HG02623 (cell line): ENCODE measurements around the gene ZIC5.
"Not testable (repeated sequence)": the region's sequence is repeated elsewhere in the genome, so short reads cannot be mapped to it uniquely, and the experiment has no call there.

Source experiments
- ATAC-seq: cut with Tn5 transposase; IDR thresholded peaks from one replicate; pipeline ENCODE4 v1.9.1; 2021; ENCODE audit warnings: moderate library complexity; ENCODE audit not compliant: unreplicated experiment

The ZIC5 gene

DNA sequence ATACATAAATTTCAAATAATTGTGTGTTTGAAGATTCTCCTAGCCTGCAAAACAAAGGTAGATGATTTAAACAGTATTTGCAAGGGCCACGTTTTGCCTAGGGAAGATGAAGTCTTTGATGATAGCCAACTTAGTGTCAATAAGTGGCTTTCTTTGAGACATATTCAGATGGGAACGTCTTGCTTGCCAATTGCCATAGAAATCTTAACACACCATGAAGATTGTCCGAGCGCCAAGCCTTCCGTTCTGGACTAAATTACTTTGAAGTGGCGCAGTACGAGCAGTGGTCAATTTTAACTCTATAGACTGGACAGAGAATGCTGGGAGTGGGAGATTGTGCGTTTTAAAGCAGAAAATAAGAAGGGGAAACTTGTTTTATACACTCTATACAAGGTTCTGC is 9.9 kb downstream of the ZIC5 start:
- no peak for ATAC-seq

DNA sequence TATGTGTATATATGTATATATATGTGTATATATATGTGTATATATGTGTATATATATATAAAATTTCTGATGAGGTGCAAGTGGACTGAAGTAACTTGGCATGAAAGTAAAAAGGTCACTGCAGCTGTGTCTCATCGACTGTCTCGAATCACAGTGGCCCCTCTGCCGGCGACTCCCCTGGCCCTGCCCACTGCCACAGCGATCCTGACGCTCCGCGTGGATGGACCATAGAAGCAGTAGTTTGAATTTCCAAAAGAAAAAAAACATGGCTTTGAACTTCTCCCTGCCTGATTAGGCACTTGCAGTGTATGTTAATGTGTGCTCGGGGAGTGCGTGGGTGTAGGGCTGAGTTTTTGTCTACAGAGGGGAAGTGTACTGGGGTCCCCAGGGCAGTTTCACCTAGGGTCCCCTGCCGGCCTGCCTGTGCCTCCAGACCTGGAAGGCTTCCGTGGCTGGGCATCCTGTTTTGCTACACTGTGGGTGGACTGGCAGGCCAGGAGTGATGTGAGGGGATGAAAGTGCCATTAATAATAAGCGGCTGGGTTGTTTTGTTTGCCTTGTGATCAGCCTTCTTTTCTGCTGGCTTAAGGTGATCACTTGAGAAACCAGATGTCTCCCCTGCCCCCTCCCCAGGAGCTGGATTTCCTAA is 10.8 kb downstream of the ZIC5 start:
- no peak for ATAC-seq

DNA sequence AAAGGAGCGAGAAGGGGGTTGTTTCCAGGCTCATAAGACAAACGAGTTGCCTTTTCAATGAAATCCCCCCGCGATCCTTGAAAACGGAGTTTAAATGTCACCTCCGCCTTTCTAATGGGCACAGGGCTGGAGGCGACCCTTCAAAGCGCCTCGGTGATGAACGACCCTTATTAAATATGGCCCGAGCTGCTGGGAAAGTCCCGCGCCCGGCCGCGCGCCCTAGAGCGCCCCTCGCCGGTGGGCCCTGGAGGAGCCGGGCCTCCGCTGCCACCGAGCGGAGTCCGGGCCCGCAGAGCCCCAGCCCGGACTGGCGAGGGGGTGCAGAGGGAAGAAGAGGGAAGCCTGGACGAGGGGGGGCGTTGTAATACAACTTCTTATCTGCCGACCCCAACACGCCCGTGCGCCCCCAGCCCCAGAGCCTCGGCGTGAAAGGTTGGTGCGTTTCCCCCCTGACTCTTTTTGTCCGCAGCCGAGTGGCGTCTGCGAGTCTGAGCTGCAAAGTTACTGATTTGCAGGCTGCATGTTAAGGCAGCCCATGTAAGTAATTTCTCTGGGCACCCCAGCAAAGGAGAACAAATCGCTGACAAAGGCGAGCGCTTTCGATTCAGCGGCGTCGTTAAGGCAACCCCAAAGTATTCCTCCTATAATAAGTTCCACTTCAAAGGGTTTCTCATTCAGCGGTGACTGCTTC is 11.9 kb downstream of the ZIC5 start:
- no peak for ATAC-seq

DNA sequence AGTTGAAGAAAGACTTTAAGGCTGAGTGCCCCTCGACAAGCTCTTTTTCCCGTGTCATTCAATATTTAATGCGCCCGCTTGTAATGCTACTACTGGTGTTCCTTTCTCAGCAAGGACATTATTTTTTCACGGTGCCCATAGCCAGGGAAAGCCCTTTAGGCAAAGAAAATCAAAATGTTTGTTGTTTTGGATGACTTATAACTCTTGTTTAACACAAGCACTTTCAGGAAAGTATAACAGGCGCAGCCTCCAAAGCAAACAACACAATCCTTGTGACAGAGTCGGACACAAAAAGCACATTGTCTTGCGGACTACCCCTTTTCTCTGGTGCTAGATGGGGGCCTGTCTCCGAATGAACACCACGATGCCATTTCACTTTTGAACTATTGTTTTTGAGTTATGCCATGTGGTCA is 12.4 kb downstream of the ZIC5 start:
- ATAC-seq, result no peak

DNA sequence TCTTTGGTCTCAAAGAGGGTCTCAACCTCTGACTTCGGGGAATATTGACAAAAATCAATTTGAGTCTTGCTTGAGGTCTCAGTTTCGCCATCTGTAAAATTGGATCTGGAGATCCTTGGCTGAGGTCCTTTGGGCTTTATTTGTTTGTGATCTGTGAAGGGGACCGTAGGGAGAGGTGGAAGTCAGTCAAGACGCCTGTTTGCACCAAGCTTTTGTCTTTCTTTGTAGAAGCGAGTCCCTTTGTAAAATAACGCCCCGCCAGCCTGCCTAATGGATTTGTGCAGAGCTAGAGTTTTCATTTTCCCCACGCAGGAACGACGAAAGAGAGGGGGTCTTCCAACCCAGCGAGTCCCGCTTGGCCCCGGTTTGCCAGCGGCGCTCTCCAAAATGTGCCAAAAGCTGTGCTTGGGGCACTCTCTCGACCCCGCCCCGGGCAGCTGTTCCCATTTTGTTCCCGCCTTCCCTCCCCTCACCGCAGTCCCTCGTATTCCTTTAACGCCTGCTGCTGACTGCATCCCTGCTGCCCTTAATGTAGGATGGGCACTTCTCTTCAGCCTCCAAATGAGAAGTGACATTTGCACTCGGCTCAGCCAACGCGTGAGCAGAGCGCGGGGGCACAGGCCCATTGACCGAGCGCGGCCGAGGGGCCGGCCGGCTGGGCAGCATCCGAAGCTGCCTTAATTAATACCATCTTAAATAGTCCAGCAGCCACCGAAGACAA is 13.0 kb downstream of the ZIC5 start:
- ATAC-seq, result no peak

DNA sequence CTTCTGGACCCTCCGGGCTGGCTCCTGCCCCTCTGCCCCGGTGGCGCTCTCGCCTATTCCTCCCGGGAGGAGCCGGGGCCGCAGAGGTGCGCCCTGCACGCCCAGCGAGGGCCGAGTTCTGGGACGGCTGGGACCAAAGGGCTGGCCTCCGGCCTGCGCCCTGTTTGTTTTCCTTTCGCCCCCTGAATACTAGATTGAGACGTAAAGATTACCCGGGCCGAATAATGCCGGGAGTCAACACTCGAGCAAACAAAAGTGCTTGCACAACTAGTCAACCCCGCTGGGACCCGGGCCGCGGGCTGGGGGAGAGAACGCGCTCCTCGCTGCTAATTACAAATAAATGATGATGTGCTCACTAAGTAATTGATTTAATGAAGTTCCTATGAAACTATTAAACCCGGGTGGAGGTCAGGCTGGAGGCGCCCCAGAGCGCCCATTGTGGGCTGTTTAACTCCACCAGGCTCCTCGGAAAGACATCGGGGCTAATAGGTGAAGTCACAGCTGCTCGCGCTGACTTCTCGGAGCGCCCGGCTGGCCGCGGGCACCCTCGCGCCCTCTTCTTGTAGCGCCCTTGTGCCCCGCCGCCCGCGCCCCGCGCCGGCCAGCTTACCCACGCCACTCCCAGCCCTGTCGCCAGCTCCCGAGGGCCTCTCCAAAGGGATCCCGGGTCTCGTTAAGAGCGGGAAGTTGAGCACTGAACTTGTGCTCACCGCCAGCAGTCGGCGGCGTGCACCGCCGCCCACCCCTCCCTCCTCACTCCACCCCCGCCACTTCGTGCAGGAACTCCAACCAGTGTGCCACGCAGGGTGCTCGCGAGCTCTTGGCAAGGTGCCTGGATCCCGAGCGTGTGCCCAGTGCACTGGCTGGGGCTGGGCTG is 14.9 kb downstream of the ZIC5 start:
- no peak for ATAC-seq

DNA sequence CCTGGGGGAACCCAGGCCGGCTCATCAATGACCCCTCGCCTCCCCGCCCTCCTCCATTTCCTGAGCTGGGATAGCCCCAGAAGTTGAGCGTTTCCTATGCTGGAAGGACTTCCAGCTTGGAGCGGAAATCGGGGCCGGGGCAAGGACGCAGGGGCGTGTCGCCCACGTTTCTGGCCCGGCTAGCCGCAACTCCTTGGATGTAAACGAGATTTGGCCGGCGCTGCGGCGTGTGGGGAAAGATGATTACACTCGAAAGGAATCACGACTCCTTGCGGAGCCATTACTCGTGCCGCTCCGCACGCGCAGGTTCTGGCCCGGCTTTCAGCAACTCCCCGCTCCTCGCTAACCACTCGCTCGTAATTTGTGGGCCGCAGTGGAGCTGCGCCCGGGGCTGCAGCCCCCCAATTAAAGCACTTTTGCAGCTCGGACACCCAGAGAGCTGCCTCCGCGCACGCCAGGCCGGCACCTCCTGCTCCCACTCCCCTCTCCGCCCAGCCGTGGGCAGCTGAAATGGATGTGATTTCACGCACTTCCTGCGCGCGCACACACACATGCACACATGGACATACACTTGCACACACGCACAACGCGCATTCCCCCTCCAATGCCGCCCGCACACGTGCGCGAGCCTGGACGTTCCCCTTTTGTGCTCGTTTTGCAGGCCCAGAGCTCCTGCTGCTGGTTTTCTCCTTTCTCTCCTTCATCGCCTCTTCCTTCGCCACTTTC is 15.7 kb downstream of the ZIC5 start:
- ATAC-seq, result no peak

DNA sequence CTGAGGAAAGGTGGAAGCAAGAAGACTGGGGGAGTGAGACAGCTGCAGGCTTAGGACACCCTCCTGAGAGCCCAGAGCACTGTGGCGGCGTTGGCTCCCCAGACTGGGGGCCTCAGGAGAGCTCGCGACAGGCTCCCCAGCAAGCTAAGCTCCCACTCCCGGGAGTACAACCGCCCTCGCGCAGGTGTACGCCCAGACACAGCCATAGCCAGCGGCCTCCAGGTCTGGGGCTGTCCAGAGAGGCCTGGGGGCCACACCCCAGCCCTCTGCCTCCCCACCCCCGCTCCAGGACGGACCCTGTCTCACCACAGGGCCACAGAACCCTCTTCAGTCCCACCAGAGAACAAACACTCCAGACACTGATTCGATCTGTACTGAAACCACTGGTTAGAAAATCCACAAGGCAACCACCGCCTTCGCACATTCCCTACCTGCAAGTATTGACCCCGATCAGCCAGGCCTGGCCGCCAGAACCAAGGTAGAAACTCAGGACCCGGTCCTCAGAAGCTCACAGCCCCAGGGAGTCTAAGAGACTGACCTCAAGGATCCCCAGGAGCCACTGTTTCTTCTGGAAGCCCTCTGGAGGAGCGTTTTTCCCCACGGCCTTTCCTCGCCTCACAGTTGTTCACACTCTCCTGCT is 16.3 kb downstream of the ZIC5 start:
- no peak for ATAC-seq

DNA sequence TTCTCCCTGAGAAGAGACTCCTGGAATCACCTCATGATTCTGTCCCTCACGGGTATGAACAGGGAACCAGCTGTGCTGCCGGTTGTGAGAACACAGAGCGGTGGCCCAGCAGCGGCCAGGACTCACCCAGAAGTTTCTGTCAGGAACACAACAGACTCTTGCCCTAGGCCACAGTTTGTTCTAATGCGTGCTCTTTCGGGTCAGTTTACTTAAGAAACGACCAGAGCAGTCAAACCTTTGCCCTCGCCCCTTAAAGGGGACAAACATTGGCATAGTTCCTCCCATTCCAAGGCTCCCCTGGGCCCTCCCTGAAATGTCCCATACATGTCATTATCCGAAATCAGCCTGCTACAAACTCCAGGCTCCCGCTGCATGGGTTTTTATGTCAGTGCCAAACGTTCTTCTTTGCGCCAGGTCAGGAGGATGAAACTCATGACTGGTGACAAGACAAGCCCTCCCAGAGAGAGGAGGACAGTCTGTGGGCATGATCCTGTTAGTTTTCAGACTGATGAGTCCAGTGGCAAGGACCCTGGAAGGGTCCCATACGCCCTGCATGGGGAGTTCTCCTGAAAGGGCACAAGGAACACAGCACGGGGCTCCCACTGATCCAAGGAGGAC is 18.3 kb downstream of the ZIC5 start:
- ATAC-seq, result no peak

DNA sequence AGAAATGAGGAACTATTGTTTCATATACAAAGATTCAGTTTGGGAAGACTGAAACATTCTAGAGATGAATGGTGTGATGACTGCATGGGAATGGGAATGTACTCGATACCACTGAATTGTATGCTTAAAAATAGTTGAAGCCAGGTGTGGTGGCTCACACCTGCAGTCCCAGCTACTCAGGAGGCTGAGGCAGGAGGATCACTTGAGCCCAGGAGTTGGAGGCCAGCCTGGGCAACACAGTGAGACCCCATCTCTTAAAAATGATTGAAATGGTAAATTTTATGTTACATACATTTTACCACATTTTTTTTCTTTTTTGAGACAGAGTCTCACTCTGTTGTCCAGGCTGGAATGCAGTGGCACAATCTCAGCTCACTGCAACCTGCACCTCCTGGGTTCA is 19.9 kb downstream of the ZIC5 start:
- not testable (repeated sequence) for ATAC-seq

DNA sequence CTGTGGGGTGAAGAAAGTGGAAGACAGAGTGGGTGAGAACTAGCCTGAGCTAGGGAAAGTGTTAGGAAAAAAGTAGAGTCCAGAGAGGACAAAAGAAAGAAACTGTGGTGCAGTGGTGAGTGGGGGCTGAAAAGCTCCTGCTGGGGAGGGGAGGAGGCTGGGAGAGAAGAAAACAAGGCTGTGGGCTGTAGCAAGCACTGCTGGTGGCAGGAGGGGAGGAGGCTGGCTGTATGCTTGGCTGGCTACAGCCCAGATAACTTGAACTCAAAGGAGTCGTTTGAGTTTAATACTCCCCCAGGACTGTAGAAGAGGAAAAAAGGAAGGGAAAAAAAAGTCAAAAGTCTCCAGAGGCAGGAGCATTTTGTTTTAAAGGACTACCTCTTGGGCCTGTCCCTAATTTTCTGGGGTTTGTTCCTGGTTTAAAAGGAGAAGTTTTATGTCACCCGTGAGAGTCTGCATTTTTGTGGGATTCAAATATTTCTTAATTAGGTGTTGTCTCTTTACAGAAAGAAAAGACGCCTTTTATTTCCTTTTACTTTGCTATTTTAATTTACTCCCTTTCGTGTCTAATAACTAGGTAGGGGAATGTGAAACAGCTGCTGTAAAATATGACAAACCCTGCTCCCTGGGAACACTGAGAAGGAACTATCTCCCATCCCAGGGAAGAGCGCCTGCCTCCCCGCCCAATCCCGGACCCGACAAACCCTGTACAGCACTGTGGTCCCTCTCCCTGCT is 21.7 kb downstream of the ZIC5 start:
- no peak for ATAC-seq

DNA sequence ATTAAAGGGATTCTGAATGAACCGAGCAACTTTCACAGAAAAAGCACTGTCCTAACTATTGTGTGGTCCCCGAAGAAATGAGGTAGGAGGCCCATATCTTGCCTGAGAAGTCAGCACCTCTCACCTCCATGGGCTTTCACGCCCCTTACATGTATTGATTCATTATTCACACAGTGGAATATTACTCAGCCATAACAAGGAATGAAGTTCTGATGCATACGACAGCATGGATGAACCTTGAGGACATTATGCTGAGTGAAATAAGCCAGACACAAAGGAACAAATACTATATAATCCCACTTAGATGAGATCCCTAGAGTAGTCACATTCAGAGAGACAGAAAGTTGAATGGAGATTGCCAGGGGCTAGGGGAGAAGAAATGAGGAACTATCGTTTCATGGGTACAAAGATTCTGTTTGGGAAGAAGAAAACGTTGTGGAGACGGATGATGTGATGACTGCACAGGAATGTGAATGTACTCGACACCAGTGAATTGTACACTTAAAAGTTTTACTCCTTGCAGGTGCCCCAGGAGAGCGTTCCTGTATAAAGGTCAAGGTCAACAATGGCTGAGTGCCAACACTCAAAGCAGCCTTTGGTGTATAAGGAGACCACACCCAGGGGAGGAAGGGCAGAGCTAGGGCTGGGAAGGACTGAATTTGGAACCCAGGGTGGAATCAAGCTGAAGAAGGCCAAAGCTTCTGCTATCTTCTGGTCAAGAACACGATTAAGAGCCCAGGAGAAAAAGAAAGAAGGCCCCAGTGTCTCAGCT is 22.5 kb downstream of the ZIC5 start:
- ATAC-seq, result no peak

DNA sequence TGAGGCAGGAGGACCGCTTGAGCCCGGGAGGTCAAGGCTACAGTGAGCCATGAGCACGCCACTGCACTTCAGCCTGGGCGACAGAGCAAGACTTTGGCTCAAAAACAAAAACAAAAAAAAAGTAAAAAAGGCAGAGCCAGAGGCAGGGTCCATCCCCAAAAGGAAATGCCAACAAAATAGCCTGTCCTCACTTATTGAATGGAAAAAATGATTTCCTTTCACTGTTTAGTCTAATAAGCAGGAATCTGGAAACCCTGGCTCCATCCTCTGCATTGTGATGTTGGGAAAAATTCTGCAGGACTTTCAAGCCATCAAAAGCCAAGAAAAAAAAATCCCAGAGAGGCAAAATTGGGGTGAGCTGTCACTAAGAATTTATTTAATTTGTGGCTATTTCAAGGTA is 23.2 kb downstream of the ZIC5 start:
- no peak for ATAC-seq

DNA sequence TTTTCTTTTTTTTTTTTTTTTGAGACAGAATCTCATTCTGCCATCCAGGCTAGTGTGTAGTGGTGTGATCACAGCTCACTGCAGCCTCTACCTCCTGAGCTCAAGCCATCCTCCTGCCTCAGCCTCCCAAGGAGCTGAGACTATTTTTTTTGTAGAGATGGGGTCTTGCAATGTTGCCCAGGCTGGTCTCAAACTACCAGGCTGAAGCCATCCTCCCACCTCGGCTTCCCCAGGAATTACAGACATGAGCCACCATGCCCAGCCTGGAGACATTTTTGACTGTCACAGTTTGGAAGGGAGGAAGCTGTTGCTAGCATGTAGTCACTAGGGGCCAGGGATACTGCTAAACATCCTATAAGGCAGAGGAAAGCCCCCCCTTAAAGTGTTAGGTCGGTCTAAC is 23.9 kb downstream of the ZIC5 start:
- no peak for ATAC-seq

DNA sequence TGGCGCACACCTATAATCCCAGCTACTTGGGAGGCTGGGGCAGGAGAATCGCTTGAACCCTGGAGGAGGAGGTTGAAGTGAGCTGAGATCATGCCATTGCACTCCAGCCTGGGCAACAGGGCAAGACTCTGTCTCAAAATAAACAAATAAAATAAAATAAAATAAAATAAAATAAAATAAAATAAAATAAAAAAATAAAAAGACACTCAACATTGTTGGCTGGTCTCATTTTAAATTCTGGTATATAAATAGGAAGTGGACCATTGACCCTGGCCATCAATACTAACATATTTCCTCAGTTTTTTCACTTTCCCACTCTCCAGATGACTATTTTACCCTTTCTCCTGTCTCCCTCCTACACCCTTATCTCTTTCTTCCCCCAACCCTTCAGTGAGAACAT is 26.1 kb downstream of the ZIC5 start:
- not testable (repeated sequence) for ATAC-seq

DNA sequence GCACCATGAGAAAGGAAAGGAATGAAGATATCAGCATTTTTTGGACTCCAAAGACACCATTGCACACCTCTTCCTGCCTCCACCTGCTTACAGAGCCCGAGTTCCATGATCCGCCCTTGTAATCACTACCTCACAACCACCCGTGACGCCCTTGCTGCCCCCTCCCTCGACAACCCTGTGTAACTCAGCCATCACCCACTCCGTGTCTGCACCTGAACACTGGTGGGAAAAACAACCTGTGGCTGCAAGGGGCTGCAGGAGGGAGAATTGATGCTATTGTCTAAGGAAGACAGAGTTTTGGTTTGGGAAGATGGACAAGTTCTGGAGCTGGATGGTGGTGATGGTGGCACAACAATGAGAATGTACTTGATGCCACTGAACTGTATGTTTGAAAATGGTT is 27.0 kb downstream of the ZIC5 start:
- ATAC-seq, result no peak

DNA sequence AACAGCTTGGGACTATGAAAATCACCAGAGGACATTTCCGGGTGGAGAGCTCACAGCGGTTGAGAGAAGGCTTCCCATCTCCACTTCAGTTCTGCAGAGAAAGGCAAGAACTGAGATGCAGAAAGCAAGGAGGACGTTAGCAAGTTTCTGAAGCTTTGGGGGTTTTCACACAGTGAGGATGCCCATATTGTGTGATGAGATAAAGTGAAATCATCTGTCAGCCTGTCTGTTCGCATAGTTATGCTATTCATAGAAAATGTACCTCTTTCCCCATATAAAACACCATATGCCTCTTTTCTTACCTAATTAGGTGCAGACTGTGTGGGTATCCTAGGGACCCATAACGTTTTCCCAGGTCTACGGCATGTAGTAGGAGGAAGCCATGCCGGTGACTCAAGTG is 27.5 kb downstream of the ZIC5 start:
- no peak for ATAC-seq

DNA sequence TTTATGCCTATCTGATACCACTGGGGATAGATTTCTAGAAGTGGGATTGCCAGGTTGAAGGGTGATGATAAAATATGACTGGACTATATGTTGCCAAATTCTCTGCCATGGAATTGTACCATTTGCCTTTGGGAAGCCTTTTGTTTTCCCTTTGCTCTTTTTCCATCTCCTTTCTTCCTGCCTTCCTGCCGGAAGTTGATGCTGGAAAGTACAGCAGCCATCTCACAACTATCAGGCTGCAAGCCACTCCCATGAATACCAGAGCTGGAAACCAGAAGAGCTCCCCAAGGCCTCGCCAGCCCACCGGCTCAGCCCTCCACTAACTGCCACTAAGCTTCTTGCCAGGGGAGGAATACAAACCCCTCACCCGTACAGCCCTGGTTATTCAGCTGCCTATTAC is 29.7 kb downstream of the ZIC5 start:
- ATAC-seq, result no peak
